ENCODE results near the gene RCHY1. TPM values are rescaled to one million over a fixed set of nuclear protein-coding genes. Genes with fewer than 3 reads are reported as not detected.
"Not testable (repeated sequence)": the region's sequence is repeated elsewhere in the genome, so short reads cannot be mapped to it uniquely, and the experiment has no call there.

Gene RCHY1
- total RNA-seq, result 24.2 and 24.9 TPM in 2 replicates

DNA sequence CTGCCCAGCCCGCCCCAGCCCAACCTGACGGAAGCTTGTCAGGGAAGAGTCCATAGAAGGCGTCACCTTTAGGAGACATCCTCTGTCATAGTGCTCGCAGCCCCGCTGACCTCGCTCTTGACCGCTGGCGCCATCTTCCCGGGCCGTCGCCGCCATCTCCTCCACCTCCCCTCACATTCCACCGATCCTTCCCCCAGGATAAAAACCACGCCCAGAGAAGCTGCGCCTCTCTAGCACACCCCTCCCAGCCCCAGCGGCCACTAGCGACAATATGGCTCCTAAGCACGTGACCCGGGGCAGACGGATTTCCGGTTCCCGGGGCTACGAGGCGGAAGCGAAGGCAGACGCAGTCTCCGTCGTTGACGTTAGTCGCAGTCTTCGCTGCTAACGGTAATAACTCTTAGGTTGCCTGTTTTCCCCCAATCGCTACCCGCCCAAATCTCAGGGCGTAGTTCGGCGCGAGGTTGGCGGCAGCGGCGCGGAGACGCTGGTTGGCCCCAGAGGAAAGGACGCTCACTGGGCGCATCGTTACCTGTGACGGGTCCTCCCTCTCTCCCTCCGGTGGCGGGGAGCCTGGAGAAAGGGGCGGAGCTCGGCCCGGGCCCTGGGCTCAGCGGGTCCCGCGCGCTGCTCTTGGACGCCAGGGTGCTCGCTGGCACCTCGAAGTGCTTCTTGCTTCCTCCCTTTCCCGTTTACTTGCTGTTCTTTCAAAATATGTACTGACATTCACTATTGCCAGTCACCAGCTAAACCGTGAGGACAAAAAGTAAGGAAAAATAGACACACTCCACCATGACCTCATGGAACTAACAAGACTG, at the start of gene RCHY1, which contains the start of gene THAP6:
Gene RCHY1 (minus strand): TSS at position 273 of the 818 bp plus-strand sequence. CDS start 117 bp downstream, at position 156.
Gene THAP6 (plus strand): TSS at position 343 of the 818 bp plus-strand sequence. CDS start 980 bp downstream, outside the sequence.
- intact Hi-C loops (cut with micrococcal nuclease), result loop anchor here (1.0 to 2.0 kb wide), 5 partner anchors 24 to 634 kb away; partner anchors contain the start of genes G3BP2, NUP54 and USO1

DNA sequence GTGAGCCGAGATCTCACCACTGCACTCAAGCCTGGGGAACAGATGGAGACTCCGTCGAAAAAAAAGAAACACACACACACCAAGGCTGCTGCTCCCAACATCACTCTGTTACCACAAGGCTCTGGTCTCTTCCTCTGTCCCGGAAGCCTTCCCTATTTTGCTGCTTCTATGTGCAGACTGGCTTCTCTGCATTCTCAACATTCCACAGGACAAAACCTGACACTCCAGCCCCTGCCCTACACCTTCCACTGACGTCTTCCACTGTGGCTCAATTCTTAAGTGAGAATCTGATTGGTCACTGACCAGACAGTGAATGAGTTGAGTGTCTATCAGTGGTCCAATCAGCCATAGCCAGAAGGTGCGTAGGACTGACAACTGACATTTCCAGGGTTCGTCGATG, 47.6 kb upstream of the RCHY1 start:
- intact Hi-C loops (cut with micrococcal nuclease), result no loop called here

GRCh38 chr4:75557696-75558095, 43.5 kb upstream of the RCHY1 start:
- intact Hi-C loops (cut with micrococcal nuclease), result no loop called here

GRCh38 chr4:75555294-75556164, 41.3 kb upstream of the RCHY1 start, which contains the start of gene ODAPH:
Gene ODAPH (plus strand): TSS chr4:75556066. CDS start chr4:75556083, 17 bp downstream.
- intact Hi-C loops (cut with micrococcal nuclease), result no loop called here

GRCh38 chr4:75552452-75552851, 38.2 kb upstream of the RCHY1 start:
- intact Hi-C loops (cut with micrococcal nuclease), result no loop called here

GRCh38 chr4:75549019-75549418, 34.8 kb upstream of the RCHY1 start:
- intact Hi-C loops (cut with micrococcal nuclease), result no loop called here

DNA sequence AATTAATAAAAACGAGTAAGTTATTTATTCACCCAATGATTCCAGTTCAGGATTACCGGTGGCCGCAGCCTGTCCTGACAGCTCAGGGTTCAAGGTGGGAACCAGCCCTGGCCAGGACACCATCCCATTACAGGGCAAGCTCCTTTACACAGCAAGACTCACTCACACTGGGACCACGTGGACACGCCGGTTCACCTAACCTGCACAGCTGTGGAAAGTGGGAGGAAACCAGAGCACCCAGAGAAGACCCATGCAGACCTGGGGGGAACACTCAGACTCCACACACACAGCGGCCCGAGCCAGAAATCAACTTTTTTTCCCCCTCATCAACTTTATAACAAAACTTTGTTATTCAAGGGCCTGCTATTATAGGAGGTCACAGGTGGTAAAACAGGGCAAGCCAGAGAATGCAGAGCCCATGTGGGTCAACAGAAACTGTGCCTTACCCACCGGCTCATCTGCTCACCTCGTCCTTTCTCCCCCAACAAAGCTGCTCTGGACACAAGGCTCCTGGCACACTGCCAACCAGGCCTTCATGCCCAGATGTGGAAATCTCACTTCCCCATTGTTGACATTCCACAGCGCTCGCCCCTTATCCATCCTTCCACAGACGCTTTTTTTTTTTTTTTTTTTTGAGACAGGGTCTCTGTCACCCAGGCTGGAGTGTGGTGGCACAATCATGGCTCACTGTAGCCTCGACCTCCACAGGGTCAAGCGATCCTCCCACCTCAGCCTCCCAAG, 33.6 kb upstream of the RCHY1 start:
- intact Hi-C loops (cut with micrococcal nuclease), result no loop called here

DNA sequence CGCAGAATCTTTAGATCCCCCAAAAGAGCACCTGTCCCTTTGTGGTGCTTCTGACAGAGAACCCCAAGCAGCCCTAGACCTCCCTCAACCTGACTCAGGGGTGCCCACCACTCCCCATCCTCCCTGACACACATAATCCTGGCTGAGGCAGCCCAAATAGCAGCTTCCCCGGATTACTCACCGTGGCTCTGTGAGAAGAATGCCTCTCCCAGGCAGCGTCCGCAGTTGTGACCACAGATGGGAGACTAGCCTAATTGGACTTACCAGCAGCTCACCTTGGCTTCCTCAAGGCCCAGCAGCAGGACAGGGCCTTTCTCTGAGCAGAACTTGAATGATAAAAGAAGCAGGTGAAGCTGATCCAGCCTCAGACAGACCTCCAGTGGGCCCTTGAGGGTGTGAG, 31.3 kb upstream of the RCHY1 start:
- intact Hi-C loops (cut with micrococcal nuclease), result no loop called here

DNA sequence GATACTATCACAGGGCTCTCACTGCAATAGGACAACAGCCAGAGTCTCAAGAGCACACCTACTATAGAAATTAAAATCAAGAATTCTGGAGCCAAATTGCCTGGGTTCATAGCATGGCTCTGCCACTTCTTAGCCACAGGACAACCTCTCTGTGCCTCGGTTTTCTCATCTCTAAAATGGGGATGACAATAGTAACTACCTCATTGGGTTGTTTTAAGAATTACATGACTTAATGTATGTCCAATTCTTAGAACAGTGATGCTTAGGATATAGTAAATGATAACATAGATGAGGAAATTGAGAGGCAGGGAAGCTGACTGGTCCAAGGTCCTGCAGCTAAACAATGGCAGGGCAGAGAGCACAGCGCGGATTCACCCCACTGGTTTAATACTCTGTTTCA, 30.7 kb upstream of the RCHY1 start:
- intact Hi-C loops (cut with micrococcal nuclease), result no loop called here

GRCh38 chr4:75544220-75544619, 30.0 kb upstream of the RCHY1 start:
- intact Hi-C loops (cut with micrococcal nuclease), result not testable (repeated sequence)

DNA sequence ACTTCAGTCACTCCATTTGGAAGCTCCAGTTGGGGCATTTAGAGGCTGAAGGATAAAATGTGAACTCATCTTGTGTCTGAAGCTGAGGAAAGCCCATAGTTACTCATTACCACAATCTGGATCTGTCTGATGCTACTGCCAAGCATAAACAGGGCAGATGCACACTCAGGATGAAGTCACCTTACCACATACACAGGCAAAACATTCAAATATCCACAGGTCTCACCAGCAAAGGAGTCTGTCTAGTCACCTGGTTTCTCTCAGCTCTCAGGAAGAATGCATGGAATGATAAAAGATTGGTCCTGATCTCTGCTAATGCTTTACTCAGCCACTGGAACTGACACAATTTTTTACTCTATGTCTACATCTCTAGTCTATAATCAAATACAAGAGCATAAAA, 28.6 kb upstream of the RCHY1 start:
- intact Hi-C loops (cut with micrococcal nuclease), result no loop called here

GRCh38 chr4:75537308-75537707, 23.1 kb upstream of the RCHY1 start:
- intact Hi-C loops (cut with micrococcal nuclease), result not testable (repeated sequence)

DNA sequence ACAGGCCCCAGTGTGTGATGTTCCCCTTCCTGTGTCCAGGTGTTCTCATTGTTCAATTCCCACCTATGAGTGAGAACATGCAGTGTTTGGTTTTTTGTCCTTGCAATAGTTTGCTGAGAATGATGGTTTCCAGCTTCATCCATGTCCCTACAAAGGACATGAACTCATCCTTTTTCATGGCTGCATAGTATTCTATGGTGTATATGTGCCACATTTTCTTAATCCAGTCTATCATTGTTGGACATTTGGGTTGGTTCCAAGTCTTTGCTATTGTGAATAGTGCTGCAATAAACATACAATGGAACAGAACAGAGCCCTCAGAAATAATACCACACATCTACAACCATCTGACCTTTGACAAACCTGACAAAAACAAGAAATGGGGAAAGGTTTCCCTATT, 19.7 kb upstream of the RCHY1 start:
- intact Hi-C loops (cut with micrococcal nuclease), result not testable (repeated sequence)

DNA sequence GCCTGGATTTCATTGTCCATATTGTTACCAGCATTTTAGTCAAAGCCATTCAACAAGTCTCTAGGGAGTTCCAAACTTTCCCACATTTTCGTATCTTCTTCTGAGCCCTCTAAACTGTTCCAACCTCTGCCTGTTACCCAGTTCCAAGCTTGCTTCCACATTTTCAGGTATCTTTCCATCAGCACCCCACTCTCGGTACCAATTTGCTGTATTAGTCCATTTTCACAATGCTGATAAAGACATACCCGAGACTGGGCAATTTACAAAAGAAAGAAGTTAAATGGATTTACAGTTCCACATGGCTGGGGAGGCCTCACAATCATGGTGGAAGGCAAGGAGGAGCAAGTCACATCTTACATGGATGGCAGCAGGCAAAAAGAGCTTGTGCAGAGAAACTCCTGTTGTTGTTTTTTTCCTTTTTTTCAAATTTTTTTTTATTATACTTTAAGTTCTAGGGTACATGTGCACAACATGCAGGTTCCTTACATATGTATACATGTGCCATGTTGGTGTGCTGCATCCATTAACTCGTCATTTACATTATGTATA, 19.2 kb upstream of the RCHY1 start:
- intact Hi-C loops (cut with micrococcal nuclease), result not testable (repeated sequence)

- intact Hi-C loops (cut with micrococcal nuclease), result not testable (repeated sequence)
These were observed 17.4 kb upstream of the RCHY1 start for GRCh38 chr4:75531536-75532143.

- intact Hi-C loops (cut with micrococcal nuclease), result no loop called here
These were observed 16.5 kb upstream of the RCHY1 start for GRCh38 chr4:75530556-75531322.

DNA sequence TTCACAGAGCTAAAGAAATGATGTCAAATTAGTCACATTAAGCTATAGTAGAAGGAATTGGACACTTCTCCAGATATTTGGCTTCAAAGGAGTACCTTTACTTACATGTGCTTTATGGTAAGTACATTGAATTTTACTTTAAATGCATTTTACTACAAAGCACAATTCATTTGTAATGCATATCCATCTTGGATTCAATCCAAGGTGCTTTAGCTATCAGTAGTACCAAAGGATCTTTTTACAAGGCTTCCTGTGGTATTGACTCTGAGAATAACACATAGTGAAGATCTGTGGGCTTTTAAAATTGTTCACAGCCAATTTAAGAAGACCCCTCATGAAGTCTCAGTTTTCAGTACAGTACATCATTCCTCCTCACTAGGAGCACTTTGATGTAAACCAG, 13.3 kb upstream of the RCHY1 start:
- intact Hi-C loops (cut with micrococcal nuclease), result no loop called here

GRCh38 chr4:75525910-75526309, 11.7 kb upstream of the RCHY1 start:
- intact Hi-C loops (cut with micrococcal nuclease), result no loop called here

DNA sequence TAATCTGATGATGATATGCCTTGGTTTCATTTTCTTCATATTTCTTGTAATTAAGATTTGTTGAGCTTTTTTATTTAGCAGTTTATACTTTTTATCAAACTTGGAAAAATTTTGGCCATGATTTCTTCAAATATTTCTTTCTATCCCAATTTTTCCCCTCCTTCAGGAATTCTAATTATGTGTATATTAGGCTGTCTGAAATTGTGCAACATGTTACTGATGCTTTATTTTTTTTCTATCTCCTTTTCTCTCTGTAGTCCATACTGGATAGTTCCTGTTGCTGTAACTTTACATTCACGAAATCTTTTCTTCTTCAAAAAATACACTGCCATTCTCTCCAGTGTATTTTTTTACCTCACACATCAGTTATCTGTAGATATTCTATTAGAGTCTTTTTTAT, 10.9 kb upstream of the RCHY1 start:
- intact Hi-C loops (cut with micrococcal nuclease), result no loop called here

- intact Hi-C loops (cut with micrococcal nuclease), result not testable (repeated sequence)
These were observed 5.2 kb upstream of the RCHY1 start for GRCh38 chr4:75519452-75519851.
